NCI-H1436 (cell line): ENCODE results near the gene RSKR.
"Not testable (repeated sequence)": the region's sequence is repeated elsewhere in the genome, so short reads cannot be mapped to it uniquely, and the experiment has no call there.

Experiments
- DNase-seq: peaks from one replicate; lab custom pipeline; 2025; lab: John Stamatoyannopoulos, UW

The RSKR gene, protein sequence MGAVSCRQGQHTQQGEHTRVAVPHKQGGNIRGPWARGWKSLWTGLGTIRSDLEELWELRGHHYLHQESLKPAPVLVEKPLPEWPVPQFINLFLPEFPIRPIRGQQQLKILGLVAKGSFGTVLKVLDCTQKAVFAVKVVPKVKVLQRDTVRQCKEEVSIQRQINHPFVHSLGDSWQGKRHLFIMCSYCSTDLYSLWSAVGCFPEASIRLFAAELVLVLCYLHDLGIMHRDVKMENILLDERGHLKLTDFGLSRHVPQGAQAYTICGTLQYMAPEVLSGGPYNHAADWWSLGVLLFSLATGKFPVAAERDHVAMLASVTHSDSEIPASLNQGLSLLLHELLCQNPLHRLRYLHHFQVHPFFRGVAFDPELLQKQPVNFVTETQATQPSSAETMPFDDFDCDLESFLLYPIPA

DNA sequence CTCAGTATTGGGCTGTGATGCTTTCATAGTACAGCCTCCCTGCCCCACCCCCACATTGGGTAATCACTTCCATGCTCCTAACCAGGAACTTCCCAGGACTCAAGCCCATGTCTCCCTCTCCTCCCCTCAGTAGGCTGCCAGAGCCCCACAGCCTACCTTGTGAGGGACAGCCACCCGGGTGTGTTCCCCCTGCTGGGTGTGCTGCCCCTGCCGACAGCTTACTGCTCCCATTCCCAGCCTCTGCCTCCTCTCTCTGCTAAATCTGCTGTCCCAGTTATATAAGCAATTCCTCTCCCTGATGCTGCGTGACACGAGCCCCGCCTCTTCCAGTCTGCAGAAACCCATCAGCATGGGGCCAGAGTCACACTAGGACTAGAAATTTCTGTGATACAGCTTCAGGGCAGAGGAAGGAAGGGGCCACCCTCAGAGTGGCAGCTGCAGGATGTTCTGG lies at the start of gene RSKR:
Gene RSKR (minus strand): TSS at position 255 of the 451 bp plus-strand sequence. CDS start 24 bp downstream, at position 231.
- DNase-seq, result no peak

DNA sequence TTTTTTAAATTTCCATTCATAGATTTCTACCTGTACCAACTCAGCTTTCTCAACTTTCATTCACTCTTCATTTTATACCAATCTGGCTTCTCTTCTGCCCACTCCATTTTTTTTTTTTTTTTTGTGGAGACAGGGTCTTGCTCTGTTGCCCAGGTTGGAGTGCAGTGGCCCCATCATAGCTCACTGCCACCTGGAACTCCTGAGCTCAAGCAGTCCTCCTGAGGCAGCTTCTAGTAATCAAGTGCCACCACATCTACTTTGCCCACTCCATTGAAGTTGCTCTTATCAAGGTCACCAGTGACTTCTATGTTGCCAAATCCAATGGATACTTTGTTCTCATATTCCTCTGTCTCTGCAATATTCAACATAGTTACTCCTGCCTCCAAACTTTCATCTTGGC lies 49.7 kb upstream of the RSKR start:
- no peak for DNase-seq

- DNase-seq, result no peak
These were observed 48.5 kb upstream of the RSKR start for GRCh38 chr17:28662527-28662829.

- peak; percentile 91 for DNase-seq
These were observed 47.9 kb upstream of the RSKR start, which contains the start of the genes SDF2 and SUPT6H for GRCh38 chr17:28661635-28662526. TSS of gene SDF2 (minus strand) at chr17:28661906. CDS start at chr17:28661876, 30 bp downstream. TSS of gene SUPT6H (plus strand) at chr17:28662205. CDS start at chr17:28673402, 11,197 bp downstream.

- not testable (repeated sequence) for DNase-seq
These were observed 45.5 kb upstream of the RSKR start for GRCh38 chr17:28659497-28659881.

GRCh38 chr17:28658766-28659496 lies 44.9 kb upstream of the RSKR start:
- not testable (repeated sequence) for DNase-seq

GRCh38 chr17:28658342-28658741 lies 44.4 kb upstream of the RSKR start:
- not testable (repeated sequence) for DNase-seq

GRCh38 chr17:28657756-28658155 lies 43.8 kb upstream of the RSKR start:
- no peak for DNase-seq

DNA sequence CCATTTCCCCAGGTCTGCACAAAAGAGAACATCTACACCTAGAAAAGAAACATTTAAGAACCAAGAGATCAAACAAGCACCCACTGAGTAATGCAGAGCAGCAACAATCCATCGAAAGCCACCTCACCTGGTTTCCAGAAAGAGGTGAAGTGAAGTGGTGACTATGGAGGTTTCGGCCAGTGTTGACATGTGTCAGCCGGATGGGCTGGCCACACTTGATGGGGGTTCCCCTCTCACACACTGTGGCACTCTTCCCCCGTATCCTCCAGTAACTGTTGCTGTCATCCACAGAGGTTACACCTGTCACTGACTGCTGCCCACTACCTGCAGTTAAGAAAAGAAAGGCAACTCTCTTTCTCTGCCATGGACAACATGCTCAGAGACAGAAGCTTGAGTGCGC lies 41.2 kb upstream of the RSKR start:
- no peak for DNase-seq

DNA sequence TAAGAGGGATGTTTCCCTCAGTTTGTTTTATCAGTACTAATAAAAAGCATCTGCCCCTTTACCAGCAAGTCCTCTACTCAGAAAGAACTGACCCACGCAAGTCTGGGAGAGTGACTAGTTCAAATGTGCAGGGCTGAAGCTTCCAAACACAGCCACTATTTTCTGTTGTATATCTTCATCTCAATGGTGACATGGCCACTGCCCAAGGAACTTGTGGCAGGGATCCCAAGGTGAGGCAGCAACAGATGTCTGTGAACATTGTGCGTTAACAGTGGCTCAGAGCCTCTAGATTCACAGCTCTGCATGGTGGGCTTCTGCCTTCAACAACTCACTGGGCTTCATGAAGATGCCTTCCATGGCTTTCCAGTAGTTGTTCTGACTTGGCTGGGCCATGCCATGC lies 34.7 kb upstream of the RSKR start:
- no peak for DNase-seq

DNA sequence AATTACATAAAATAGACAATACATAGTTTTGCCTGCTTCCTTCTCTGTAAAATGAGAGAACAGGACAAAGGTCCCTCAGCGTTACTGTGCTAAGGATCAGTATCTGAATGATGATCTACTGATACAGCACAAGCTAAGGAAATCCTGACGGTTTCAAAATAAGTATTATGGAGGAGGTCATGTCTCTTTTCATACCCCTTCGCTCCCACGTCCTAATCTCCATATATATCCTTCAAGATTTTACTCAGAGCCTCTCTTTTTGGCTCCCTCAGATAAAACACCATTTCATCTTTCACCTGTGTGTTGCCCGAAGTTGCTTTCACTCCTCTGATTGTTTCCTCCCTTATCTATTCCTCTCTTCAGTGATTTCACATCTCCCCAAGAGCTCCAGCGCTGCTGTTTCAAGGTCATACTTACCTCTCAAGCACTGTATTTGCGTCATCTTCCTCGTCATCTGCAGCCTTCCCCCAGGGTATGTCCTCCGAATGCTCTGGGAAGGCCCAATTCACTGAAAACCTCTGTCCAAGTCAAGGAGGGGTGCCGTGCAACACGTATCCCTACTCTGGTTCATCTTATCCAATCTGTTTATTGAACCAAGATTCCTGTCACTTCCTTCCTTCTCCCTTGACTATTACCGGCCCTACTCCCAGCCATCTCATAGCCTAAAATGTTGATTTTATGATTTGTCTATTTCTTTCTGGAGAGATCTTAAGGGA lies 32.2 kb upstream of the RSKR start:
- no peak for DNase-seq

- no peak for DNase-seq
These were observed 31.6 kb upstream of the RSKR start for GRCh38 chr17:28645576-28645939.

GRCh38 chr17:28644787-28645575 lies 31.0 kb upstream of the RSKR start, which contains the start of gene BLTP2:
TSS of gene BLTP2 (minus strand) at chr17:28645158. CDS start at chr17:28645056, 102 bp downstream.
- DNase-seq, result peak; percentile 98

GRCh38 chr17:28643983-28644786 lies 30.2 kb upstream of the RSKR start:
- peak; percentile 16 for DNase-seq

- DNase-seq, result no peak
These were observed 27.6 kb upstream of the RSKR start for GRCh38 chr17:28641579-28641978.

- no peak for DNase-seq
These were observed 21.5 kb upstream of the RSKR start for GRCh38 chr17:28635506-28635905.

DNA sequence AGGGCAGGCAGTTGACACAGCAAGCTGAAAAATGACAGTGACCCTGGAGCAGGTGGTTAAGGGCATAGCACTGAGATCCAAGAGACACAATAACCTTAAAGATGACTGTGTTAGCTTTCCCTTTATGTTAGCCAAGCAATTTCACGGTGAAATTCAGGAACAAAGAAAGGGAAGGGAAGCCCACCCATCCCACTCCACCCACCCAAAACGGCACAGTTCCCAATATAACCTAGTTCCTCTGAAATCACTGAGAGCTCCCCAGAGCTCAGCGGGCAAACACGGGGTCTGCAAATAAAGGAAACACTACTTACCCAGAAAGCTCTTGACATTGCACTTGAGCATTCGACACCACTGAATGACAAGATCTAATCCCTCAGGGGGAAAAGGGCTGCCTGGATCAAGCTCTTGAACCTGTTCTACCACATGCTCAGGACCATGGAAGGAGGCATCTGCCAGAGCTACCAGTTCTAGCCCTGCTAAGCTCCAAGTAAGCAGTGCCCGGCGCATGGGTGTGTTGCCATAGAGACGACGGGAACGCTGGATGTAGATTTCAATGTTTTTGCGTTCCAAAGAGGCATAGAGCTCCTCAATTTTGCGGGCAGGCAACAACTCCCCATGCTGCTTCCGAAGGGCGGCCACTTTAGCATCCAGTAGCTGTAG lies 20.4 kb upstream of the RSKR start:
- DNase-seq, result peak; percentile 5

- DNase-seq, result no peak
These were observed 12.8 kb upstream of the RSKR start for GRCh38 chr17:28626818-28627217.

DNA sequence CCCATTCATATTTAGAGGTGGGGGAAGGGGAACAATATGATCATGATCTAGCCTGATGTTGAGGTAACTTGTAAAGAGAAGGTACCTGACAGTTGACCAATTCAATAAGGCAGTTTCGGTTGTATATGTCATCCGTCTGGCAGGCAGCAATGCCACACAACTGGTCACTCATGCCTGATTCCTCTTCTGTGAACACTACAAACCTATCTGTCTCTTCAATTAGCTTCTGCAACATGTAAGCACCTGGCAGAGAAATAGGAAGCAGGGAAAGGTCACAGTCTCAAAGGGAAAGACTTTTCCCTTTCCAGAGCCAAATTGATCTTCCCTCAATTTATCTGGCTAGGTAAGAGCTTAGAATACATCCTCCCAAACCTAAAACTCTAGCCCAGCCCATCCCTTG lies 10.2 kb upstream of the RSKR start:
- no peak for DNase-seq
